ENCODE results near the gene SCAF1.
A peak's percentile ranks its signal among the peaks of the same experiment; 100 is the strongest.
"Not testable (repeated sequence)": the region's sequence is repeated elsewhere in the genome, so short reads cannot be mapped to it uniquely, and the experiment has no call there.

SCAF1 gene

DNA sequence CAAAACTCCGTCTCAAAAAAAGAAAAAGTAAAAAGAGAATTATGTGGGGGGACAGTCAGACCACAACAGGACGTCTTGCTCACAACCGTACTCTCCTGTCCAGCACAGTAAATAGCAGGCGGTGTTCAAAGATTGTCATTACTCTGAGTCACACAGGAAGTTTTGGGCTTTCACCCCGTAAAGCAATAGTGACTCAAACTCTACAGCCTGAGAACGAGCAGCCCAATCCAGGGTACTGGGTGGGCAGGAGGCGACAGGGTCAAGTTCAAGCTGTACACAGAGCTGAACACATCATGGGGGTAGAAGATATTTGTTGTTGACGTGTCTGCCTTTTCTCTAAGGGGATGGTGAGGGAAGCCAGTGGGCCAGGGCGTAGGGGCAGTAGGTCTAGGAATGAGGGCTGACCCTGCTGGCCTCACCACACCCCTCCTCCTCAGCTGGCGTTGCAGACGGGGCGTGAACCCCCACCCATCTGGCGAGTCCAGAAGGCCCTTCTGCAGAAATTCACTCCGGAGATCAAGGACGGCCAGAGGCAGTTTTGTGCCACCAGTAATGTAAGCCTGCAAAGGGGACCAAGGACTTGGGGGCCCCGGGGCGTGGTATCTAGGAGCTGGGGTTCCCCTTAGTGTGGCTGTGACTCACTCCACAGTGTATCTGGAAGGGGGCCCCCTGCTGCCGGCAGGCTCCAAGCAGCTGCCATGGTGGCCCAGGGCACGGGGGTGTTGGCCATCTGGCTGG is 27.7 kb upstream of the SCAF1 start:
- DNase-seq = peak; percentile 15

DNA sequence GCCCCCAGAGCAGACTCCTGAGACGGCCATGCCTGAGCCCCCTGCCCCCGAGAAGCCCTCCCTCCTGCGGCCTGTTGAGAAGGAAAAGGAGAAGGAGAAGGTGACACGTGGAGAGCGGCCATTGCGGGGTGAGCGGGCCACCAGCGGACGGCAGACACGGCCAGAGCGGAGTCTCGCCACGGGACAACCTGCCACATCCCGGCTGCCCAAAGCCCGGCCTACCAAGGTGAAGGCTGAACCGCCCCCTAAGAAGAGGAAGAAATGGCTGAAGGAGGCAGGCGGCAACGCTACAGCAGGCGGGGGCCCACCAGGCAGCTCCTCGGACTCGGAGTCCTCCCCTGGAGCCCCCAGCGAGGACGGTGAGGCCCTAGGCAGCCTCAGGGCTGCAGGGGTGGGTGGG is 26.1 kb upstream of the SCAF1 start:
- no peak for DNase-seq

DNA sequence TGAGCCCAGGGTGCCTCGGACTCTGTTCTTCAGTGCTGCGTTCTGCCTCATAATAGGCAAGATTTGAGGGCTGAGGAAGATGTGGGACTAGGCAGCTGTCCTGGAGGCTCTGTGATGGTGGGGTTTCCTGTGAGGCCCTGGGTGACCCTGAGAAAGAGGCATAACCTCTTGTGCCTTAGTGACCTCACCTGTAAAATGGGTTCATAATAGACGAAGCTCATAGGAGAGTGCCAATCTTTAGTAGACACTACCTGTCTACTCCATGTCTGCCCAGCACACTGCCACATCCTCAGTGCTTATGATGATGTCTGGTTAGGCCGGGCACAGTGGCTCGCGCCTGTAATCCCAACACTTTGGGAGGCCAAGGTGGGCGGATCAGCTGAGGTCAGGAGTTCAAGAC is 25.5 kb upstream of the SCAF1 start:
- DNase-seq = no peak

DNA sequence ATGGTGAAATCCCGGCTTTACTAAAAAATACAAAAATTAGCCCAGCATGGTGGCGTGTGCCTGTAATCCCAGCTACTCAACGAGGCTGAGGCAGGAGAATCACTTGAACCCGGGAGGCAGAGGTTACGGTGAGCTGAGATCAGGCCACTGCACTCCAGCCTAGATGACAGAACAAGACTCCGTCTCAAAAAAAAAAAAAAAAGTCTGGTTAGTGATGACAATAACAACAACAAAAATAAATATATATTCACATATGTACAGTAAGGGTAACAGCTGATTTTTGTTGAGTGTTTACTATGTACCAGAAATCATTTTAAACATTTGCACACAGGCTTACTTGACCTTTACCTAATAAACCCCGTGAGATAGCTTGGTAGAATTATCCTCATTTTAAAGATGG is 25.1 kb upstream of the SCAF1 start:
- DNase-seq = no peak

DNA sequence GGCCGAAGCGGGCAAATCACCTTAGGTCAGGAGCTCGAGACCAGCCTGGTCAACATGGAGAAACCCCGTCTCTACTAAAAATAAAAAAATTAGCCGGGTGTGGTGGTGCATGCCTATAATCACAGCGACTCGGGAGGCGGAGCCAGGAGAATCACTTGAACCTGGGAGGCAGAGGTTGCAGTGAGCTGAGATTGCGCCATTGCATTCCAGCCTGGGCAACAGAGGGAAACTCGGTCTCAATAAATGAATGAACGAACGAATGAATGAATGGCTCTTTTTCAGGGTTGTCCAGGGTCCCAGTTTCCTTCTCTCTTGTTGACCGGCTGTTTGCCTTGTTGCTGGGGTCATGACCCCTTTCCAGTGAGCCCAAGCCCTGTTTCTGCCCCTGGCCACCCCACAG is 24.1 kb upstream of the SCAF1 start:
- DNase-seq = not testable (repeated sequence)

DNA sequence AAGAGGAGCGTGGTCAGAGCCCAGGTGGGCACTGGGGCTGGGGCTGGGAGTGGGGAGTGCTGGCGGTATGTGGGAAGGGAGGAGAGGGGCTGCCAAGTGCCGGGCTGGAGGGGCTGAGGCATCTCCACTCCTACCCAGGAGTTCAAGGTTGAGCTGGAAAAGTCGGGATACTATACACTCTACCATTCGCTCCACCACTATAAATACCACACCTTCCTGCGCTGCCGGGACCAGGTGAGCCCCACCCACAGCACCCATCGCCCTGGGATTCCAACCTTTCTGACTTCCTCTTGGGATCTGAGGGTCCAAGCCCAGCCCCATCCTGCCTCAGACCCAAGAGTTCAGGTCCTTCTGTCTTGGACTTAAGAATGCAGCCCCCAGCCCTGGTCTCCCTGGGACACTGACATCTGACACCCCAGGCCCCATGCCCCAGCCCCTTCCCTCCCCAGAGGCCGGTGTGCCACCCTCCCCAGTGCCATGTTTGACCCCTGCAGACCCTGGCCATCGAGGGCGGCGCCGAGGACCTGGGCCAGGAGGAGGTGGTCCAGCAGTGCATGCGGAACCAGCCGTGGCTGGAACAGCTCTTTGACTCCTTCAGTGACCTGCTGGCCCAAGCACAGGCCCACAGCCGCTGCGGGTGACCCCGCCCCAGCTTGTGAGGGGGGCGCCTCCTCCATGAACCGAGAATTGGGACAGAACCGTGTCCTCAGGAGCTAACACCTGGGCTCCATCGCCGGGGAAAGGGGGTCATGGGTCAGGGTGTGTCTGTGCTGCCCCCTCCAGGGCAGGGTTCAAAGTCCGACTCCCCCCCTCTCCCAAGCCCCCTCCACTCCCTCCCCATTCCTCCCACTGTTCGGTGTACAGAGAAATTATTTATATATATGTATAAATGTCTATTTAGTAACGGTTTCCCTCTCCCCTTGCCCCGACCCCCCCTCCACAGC is 16.8 kb upstream of the SCAF1 start:
- no peak for DNase-seq

DNA sequence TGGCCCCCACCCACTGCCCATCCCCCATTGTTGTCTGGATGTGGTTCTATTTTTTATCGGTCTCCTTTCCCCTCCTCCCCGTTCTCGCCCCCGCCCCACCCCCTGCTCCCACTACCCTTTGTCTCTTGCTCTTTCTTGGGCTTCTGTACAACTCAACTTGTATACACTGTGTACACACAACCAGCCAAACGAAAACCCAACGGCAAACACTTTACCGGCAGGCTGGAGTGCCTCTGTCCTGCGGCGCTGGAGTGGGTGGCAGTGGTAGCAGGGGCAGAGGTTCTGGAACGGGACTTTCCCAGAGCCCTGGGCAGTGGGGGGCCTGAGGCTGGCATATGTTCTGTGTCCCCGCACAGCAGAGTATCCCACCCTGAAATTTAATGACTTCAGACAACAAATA is 15.8 kb upstream of the SCAF1 start:
- DNase-seq = no peak

DNA sequence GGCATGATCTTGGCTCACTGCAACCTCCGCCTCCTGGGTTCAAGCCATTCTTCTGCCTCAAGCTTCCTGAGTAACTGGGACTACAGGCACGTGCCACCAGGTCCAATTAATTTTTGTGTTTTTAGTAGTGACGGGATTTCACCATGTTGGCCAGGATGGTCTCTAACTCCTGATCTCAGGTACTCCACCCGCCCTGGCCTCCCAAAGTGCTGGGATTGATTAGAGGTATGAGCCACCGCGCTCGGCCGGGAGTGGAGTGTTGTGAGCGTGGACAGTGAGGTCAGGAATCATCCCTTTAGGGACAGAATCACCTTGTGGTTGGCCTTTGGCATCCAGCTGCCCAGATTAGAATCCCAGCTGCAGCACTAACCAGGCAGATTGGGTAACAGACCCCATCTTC is 12.3 kb upstream of the SCAF1 start:
- no peak for DNase-seq

DNA sequence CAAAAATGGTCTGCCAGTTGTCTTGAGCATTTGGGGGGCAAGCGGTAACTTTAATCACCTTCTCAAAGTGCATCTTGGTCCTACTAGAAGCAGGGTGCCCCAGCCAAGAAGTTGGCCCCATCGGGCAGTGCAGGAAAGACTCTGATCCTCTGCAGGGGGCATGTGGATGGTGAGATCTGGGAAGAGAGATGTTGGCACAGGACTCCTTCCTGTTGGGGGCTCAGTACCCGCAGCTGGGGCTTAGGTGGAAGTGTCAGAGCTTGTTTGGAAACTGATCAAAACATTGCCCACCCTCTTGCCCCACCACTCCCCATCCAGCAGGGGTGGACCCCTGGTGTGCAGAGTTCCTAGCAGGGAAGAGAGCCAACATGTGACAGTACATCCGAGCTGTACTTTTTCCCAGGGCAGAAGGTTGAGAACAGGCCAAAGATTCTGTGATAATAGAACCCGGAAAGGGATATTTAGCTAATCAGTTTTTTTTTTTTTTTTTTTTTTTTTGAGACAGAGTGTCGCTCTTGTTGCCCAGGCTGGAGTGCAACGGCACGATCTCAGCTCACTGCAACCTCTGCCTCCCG is 10.9 kb upstream of the SCAF1 start:
- no peak for DNase-seq

DNA sequence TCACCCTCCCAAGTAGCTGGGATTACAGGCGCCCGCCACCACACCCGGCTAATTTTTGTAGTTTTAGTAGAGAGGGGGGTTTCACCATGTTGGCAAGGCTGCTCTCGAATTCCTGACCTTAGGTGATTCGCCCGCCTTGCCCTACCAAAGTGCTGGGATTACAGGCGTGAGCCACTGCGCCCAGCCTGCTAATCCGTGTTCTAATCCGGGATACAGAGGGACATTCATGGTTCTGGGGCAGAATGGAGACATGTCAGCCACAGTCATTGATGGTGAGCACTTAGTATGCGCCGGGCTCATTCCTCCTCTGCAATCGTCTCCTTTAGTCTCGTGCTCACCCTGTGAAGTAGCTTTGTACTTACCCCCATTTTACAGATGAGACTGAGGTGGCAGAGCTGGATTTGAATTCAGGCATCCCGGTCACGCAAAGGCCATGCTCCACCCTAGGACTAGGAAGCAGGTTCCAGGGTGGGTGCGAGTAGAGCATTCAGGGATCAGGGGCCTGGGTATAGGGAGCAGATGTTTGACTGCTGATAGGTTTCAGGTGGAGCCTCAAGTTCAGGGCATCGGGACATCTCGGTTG is 10.3 kb upstream of the SCAF1 start:
- DNase-seq = no peak

DNA sequence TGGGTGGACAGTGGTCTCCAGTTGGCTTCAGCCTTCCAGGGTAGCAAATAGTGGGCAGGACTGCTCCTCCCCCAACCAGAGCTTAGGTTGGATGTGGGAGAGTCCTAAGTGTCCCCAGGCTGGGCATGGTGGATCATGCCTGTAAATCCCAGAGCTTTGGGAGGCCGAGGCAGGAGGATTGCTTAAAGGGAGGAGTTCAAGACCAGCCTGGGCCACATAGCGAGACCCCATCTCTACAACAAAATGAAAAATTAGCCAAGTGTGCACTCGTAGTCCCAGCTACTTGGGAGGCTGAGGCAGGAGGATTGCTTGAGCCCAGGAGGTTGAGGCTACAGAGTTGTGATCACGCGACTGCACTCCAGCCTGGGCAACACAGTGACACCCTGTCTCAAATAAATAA is 9.4 kb upstream of the SCAF1 start:
- DNase-seq = no peak

DNA sequence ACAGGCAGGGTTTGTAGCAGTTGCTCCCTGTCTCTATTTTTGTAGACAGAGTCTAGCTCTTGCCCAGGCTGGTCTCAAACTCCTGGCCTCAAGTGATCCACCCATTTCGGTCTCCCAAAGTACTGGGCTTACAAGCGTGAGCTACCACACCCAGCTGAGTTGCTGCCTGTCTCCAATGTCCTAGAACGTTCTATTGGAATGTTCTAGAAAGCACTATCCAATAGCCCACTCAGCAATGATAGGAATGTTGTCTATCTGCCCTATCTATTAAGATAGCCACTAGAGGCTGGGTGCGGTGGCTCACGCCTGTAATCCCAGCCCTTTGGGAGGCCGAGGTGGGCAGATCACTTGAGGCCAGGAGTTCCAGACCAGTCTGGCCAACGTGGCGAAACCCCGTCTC is 8.7 kb upstream of the SCAF1 start:
- not testable (repeated sequence) for DNase-seq

DNA sequence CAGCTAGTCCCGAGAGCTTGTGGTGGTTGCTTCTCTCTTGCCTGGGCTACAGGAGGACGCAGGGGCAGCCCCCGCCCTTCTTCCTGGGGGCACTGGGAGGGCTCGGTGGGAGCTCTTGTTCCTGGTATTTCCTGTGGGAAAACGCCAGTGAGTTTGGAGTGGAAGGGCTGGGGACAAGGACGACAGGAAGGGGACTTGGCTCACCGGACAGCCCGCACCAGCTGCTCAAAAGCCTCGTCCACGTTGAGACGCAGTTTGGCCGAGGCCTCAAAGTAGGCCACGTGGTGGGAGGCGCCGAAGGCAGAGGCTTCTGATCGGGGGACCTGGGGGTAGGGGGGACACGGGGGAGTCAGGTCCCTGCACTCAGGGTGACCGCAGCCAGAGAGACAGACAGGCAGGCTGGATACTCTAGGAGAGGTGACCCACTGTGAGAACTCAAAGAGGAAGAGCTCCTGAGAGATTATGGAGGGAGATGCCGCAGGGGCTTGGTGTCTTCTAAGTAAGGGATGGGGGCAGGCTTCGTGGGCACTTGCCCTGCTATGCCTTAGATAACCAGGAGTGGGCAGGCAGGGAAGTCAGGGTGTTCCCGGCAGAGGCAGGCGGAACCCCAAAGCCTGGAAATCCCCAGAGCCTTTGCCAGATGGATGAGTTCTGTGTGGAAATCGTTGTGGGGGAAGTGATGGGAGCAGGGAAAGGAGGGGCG is 6.3 kb upstream of the SCAF1 start:
- no peak for DNase-seq

DNA sequence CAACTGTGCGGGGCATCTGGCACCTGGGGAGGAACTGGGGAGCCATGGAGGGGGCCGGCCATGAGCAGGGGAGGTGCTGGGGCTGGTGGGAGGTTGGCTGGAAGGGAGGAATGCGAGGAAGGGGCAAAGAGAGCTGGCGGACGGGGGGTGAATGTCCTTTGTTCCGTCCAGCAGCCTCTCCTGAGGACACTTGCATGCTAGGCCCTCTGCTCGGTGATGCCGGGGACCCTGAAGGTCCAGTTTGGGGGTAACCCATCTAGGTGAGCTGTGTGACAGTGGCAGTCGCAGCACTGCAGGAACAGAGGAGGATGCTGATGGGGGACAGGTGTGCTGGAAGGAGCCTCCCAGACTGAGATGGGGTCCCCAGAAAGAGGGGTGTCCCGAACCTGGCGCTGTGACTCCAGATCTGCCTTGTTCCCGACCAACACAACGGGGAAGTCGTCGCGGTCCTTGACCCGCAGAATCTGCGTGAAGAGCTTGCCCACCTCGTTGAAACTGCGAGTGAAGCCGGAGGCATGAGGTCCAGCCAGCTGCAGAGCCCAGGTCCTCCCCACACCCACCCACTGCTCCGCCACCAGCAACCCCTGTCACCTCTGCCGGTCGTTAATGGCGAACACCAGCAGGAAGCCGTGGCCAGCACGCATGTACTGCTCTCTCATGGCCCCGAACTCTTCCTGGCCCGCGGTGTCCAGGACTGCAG is 5.6 kb upstream of the SCAF1 start:
- DNase-seq = no peak

DNA sequence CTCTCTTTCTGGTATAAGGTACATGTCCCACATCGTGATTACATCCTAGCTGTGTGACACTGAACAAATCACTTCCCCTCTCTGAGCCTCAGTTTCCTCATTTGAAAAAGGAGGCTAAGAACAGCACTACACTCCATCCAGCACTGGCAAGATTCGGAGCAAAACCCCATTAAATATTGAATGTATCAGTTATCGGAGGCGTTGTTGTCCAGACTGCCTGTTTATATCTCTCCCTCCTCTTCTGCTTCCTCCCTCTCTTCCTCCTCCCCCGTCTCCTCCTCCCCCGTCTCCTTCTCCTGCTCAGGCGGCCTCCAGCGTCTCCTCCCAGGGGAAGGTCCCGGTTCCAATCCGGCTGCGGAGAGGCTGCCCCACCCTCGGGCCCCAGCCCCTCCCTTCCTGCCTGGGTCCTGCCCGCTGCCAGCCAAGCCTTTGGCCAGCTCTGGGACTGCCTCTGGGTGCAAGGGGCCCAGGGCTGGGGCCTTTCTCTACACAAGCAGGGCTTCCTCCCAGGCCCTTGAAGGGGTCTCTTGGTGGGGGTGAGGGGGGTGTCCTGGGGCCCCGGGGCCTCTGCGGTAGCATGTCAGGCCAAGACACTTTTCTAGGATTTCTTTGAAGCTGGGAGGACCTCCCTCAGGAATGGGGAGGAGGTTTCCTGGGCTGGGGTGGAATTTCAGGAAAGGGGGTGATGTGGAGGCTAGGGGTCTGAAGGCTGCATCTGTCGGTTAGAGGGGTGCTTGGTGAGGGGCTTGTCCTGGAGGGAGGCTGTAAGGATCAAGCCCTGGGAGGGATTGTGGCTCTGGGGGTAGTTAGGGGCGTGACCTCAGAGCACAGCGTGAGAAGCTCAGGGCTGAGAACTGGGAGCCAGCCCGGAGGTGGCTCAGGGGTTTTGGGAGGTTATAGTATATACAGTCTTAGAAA is 3.9 kb upstream of the SCAF1 start:
- no peak for DNase-seq

DNA sequence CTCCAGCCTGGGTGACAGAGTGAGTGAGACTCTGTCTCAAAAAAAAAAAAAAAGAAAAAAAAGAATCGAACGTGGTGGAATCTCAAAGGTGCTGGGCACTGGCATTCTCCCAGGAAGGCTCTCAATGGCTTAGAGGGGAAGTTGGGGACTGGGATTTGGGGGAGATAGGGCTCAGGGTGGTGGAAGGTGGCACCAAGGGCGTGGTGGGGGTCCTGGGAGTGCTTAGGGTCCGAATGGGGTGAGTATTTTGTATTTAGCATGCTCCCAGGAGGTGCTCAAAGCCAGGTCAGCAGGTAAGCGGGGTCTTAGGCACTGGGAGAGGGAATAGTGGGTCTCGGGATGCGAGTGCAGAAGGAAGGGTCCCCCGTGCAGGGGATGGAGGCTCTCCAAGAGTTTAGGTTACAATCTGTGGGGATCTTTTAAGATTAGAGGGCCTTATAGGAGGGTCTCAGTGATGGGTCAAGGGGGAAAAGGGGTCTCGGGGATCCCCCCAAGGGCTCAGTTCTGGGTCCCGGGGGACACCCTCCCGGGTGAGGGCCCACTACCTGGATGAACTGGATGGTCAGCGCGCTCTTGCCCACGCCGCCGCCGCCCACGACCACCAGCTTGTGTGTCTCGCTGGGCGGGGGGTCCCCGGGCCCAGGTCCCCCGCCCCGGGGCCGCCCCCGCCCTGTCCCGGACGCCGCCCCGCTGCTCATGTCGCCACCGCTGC is 2.5 kb upstream of the SCAF1 start:
- DNase-seq = peak; percentile 13

DNA sequence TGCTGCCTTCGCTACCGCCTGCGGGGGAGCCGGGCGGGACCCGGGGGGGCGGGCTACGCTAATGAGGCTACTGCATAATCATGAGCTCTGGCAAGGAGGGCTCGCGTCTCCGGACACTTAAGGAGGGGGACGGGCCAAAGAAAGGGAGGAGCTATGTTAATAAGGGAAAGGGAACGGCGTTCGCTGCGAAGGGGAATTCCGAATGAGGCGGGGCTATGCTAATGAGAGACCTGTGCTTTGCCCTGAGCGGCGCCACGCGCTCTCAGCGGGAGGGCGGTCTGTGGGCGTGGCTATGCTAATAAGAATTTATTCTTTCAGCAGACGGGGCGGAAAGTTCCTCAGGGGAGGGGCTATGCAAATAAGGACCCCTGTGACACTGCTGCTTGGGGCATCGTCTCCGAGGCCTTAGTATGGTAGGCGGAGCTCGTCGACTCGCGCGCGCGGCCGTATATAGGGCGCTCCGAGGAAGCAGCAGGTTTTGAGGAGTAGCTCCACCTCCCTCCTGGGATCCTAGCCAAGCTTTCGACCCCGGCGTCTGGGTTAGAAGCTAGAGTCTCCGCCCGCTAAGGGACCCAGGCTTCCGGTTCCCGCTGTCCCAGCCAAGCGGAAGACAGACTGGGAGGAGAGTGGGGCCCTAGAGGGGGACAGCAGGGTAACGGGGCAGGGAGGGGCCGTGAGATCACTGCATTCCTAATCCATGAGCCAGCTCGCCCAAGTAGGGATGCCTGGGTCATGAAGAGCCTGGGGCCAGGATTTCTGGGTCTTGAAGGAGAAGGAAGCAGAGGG is 1.7 kb upstream of the SCAF1 start, which contains the start of gene RRAS:
RRAS (minus strand) TSS at position 31 of the 786 bp plus-strand sequence. CDS start 45 bp downstream, outside the sequence.
- DNase-seq = peak; percentile 100

DNA sequence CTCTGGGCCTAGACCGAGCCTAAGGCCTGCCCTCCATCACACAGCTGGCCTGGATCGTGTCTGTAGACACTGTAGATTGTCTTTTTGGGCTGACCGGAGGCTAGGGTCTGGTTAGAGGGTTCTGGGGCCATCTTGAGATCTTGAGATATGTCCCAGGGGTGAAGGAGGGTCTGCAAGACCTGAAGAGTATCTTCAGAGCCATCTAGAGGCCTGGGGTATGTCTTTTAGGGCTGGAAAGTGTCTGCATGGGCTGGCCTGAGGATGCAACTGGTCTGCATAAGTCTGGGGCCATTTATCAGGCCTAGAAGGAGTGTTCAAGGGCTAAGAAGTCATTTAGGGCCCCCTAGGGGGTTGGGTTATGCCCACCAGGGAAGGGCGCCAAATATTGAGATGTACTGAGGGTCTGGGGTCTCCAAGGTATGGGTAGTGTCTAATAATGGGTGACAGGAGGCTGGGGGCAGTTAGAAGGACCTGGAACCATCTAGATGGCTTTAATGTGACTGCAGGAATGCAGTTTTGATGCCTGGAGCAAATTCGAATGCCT is 555 bp downstream of the SCAF1 start:
- no peak for DNase-seq

DNA sequence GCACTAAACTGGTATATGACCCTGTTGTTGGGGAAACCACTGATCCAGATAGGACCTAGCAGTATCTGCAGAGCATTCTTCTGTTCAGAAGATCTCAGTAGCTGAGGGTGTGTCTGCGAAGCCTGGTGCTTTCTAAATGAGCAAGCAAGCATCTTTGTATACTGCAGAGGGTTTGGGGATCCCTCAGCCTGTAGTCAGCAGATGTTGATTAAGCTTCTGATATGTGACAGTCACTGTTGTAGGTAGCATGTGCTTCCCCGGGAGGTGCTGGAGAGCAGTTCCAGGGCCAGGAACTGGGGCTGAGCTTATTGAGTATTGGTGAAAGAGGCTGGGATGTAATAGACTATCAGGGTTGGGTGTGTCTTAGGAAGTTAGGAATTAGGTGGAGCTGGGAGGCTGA is 1.5 kb downstream of the SCAF1 start:
- DNase-seq = no peak
